ENCODE measurements around the gene SDR9C7.
"Not testable (repeated sequence)": the region's sequence is repeated elsewhere in the genome, so short reads cannot be mapped to it uniquely, and the experiment has no call there.

The SDR9C7 gene

DNA sequence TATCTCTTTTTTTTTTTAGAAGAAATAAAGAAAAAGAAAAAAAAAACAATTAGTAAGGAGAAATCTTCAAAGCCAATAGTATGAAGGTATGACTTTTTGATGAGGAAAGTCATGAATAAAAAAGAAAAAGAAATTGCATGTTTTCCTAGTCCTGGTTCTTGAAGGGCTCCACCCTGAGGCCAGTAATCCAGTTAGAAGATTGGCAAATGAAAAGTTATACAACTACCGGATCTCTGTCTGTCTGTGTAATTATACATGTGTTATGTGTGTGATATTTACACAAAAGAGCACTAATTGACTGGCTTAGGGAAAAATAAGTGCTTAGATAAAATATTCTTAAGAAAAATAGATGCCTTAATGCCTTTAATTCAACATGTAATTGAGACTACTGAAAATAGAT lies 28.4 kb downstream of the SDR9C7 start:
- no peaks in the 10 kb centered on the region for H3K9me3 ChIP-seq (ENCODE audit: control insufficient read depth, insufficient read depth, low read length)
- no peaks in the 10 kb centered on the region for H3K27me3 ChIP-seq (ENCODE audit: control insufficient read depth, insufficient read depth, low read length)
- H3K4me1 ChIP-seq (ENCODE audit: control insufficient read depth, insufficient read depth, low read length) = no peaks in the 10 kb centered on the region
- H3K9ac ChIP-seq (ENCODE audit: low read depth, low read length) = no peak overlapping the region
- H3K4me3 ChIP-seq (ENCODE audit: low read depth, low read length) = no peak overlapping the region
- no peaks in the 10 kb centered on the region for H3K36me3 ChIP-seq (ENCODE audit: control insufficient read depth, insufficient read depth, low read length)

DNA sequence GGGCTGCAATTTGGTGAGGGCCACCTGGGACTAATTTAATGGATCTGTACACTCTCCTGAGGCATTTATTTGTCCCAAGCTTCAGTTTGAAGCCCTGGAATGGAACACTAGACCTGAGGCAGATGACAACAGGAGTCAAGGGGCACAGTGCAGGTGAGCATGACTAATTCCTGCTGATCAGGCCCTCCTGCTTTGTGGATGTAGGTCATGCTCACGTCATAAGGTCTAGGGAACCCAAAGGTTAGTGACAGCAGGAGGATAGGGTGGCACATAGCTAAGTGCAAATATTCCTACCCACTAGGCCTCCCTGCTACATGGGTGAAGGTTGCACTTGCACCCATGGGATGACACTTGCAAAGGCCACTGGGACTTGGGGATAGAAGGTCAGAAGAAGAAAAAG lies 30.8 kb downstream of the SDR9C7 start:
- Histone ChIP-seq H3K36me3 (ENCODE audit: control insufficient read depth, insufficient read depth, low read length) (no peaks in the 10 kb centered on the region), H3K9ac (ENCODE audit: low read depth, low read length) (no peak overlapping the region), H3K9me3 (ENCODE audit: control insufficient read depth, insufficient read depth, low read length) (peaks cover 5% of the 10 kb centered on the region), H3K27me3 (ENCODE audit: control insufficient read depth, insufficient read depth, low read length) (no peaks in the 10 kb centered on the region), H3K4me1 (ENCODE audit: control insufficient read depth, insufficient read depth, low read length) (no peaks in the 10 kb centered on the region), H3K4me3 (ENCODE audit: low read depth, low read length) (no peak overlapping the region)

DNA sequence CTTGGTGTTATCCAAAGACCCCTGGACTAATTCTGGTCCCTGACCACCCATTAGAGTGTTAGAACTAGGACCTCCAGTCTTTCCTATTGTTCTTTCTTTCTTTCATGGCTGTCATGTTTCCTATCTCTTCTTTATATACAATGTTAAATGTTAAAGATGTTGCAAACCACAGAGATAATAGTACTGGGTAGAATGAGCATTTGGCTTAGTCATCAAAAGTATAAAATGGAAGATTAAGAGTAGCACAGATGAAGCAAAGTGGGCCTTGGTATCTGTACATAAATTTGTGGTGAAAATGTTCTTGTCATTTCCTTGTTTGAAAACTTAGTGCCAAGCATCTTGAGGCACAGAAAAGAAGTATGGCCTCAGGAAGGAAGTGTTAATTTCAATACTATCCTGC lies 32.9 kb downstream of the SDR9C7 start:
- H3K36me3 ChIP-seq (ENCODE audit: control insufficient read depth, insufficient read depth, low read length); H3K4me3 ChIP-seq (ENCODE audit: low read depth, low read length); H3K9me3 ChIP-seq (ENCODE audit: control insufficient read depth, insufficient read depth, low read length); H3K4me1 ChIP-seq (ENCODE audit: control insufficient read depth, insufficient read depth, low read length); H3K9ac ChIP-seq (ENCODE audit: low read depth, low read length); H3K27me3 ChIP-seq (ENCODE audit: control insufficient read depth, insufficient read depth, low read length): not testable (repeated sequence)

DNA sequence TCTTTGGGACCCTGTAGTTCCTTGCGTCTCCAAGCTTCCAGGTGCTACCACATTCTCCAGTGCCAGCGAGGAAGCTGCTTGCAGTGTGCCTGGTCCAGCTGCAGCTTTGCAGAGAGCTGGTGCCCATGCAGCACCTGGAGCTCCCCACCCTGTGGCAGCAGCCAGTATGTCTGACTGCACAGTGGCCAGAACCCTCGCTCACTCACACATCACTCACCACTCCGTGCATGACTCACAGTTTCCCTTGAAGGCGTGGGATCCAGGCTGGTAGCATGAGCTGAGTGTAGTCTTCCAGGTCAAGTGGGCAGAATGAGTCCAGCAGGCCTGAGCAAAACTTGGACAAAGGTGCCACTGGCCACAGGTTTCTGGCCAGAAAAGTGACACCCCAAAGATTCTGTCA lies 33.6 kb downstream of the SDR9C7 start:
- Histone ChIP-seq H3K27me3 (ENCODE audit: control insufficient read depth, insufficient read depth, low read length) (no peaks in the 10 kb centered on the region), H3K4me3 (ENCODE audit: low read depth, low read length) (no peak overlapping the region), H3K9ac (ENCODE audit: low read depth, low read length) (no peak overlapping the region), H3K9me3 (ENCODE audit: control insufficient read depth, insufficient read depth, low read length) (peaks cover 5% of the 10 kb centered on the region), H3K36me3 (ENCODE audit: control insufficient read depth, insufficient read depth, low read length) (no peaks in the 10 kb centered on the region), H3K4me1 (ENCODE audit: control insufficient read depth, insufficient read depth, low read length) (no peaks in the 10 kb centered on the region)

DNA sequence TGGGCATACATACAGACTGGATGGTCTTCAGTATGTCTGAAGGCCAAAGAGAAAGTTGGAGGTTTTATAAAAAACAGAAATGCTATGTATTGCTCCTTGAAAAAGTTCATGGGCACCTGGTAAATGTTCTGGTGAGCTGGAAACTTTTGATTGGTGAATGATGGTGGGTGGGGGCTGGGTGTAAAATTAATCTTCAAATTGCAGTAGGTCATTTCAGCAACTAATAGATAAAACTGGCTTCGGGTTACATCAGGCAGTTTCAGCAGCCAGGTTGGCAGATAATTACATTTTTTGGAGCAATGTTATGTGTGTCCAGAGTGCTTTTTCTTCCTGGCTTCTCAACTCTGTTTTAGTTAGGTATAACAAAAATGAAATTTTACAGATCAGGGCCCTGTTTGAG lies 35.3 kb downstream of the SDR9C7 start:
- Histone ChIP-seq H3K9me3 (ENCODE audit: control insufficient read depth, insufficient read depth, low read length) (peaks cover 5% of the 10 kb centered on the region), H3K4me3 (ENCODE audit: low read depth, low read length) (no peak overlapping the region), H3K9ac (ENCODE audit: low read depth, low read length) (no peak overlapping the region), H3K27me3 (ENCODE audit: control insufficient read depth, insufficient read depth, low read length) (no peaks in the 10 kb centered on the region), H3K4me1 (ENCODE audit: control insufficient read depth, insufficient read depth, low read length) (no peaks in the 10 kb centered on the region), H3K36me3 (ENCODE audit: control insufficient read depth, insufficient read depth, low read length) (no peaks in the 10 kb centered on the region)

DNA sequence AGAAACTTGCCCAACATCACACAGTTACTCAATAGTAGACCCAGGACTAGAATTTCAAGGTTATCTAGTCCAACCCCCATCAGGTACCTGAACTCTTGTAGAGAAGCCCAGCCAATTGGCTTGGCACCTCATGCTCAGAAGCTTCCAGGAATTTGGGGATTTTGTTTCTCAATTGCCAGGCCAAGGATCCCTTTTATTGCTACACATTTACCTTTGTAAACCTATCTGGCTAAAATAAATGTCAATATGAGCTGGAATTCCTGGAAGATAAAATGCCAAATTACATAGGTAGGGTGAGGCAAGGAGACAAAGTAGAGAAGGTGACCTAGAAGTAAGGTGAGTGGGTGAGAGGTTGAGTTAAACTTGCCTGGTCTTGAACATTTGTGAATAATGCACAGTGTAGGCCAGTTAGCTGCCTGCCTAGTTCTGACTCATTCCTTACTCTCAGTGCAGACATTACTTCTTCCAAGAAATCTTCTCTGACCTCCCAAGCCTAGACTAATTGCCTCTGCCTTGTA lies 36.3 kb downstream of the SDR9C7 start:
- Histone ChIP-seq H3K4me1 (ENCODE audit: control insufficient read depth, insufficient read depth, low read length) (no peaks in the 10 kb centered on the region), H3K36me3 (ENCODE audit: control insufficient read depth, insufficient read depth, low read length) (no peaks in the 10 kb centered on the region), H3K9me3 (ENCODE audit: control insufficient read depth, insufficient read depth, low read length) (peaks cover 5% of the 10 kb centered on the region), H3K9ac (ENCODE audit: low read depth, low read length) (no peak overlapping the region), H3K4me3 (ENCODE audit: low read depth, low read length) (no peak overlapping the region), H3K27me3 (ENCODE audit: control insufficient read depth, insufficient read depth, low read length) (no peaks in the 10 kb centered on the region)

DNA sequence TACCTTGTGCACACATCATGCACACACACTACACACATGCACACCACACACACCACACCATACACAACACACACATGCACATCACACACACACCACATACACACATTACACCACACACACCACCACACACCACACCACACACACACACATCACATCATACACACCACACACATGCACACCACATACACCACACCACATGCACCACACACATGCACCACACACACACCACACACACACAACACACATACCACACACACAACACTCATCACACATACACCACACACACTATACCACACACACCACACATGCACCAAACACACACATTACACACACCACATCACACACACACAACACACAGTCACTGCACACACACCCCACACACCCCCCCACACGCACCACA lies 38.1 kb downstream of the SDR9C7 start:
- H3K4me3 ChIP-seq (ENCODE audit: low read depth, low read length) = no peak overlapping the region
- H3K9ac ChIP-seq (ENCODE audit: low read depth, low read length) = no peak overlapping the region
- H3K4me1 ChIP-seq (ENCODE audit: control insufficient read depth, insufficient read depth, low read length) = no peaks in the 10 kb centered on the region
- H3K36me3 ChIP-seq (ENCODE audit: control insufficient read depth, insufficient read depth, low read length) = no peaks in the 10 kb centered on the region
- no peaks in the 10 kb centered on the region for H3K27me3 ChIP-seq (ENCODE audit: control insufficient read depth, insufficient read depth, low read length)
- H3K9me3 ChIP-seq (ENCODE audit: control insufficient read depth, insufficient read depth, low read length) = peaks cover 5% of the 10 kb centered on the region

DNA sequence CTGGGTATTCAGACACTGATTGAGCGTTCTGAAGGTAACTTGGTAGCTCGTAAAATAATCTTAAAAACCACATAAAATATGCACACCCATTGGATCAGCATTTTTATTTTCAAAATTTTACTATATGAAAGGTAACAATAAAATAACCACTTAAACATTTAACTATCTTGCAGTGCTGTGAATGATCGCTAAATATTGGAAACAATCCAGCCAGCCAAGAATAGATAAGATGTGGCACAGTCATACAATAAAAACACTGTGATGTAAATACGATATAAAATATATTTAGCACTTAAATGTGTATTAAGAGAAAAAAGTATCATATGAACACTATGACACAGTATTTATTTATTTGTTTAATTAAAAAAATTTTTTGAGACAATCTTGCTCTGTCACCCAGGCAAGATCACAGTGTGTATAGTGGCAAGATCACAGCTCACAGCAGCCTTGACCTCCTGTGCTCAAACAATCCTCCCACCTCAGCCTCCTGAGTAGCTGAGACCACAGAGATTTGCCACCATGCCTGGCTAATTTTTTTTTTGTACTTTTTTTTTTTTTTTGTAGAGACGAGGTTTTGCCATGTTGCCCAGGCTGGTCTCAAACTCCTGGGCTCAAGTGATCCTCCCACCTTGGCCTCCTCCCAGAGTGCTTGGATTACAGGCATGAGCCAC lies 39.4 kb downstream of the SDR9C7 start:
- Histone ChIP-seq H3K36me3 (ENCODE audit: control insufficient read depth, insufficient read depth, low read length) (no peaks in the 10 kb centered on the region), H3K4me1 (ENCODE audit: control insufficient read depth, insufficient read depth, low read length) (no peaks in the 10 kb centered on the region), H3K9ac (ENCODE audit: low read depth, low read length) (no peak overlapping the region), H3K4me3 (ENCODE audit: low read depth, low read length) (no peak overlapping the region), H3K9me3 (ENCODE audit: control insufficient read depth, insufficient read depth, low read length) (no peaks in the 10 kb centered on the region), H3K27me3 (ENCODE audit: control insufficient read depth, insufficient read depth, low read length) (no peaks in the 10 kb centered on the region)

DNA sequence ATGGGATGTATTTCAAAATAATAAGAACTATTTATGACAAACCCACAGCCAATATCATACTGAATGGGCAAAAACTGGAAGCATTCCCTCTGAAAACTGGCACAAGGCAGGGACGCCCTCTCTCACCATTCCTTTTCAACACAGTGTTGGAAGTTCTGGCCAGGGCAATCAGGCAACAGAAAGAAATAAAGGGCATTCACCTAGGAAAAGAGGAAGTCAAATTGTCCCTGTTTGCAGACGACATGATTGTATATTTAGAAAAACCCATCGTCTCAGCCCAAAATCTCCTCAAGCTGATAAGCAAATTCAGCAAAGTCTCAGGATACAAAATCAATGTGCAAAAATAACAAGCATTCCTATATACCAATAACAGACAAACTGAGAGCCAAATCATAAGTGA lies 42.3 kb downstream of the SDR9C7 start:
- H3K4me1 ChIP-seq (ENCODE audit: control insufficient read depth, insufficient read depth, low read length); H3K9ac ChIP-seq (ENCODE audit: low read depth, low read length); H3K9me3 ChIP-seq (ENCODE audit: control insufficient read depth, insufficient read depth, low read length); H3K36me3 ChIP-seq (ENCODE audit: control insufficient read depth, insufficient read depth, low read length); H3K4me3 ChIP-seq (ENCODE audit: low read depth, low read length); H3K27me3 ChIP-seq (ENCODE audit: control insufficient read depth, insufficient read depth, low read length): not testable (repeated sequence)

DNA sequence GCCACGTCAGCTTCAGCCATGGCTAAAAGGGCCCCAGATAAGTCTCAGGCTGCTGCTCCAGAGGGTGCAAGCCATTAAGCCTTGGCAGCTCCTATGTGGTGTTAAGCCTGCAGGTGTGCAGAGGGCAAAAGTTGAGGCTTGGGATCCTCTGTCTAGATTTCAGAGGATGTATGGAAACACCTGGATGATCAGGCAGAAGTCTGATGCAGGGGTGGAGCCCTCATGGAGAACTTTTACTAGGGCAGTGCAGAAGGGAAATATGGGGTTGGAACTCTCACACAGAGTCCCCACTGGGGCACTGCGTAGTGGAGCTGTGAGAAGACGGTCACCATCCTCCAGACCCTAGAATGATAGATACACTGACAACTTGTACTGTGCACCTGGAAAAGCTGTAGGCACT lies 47.9 kb downstream of the SDR9C7 start:
- H3K4me1 ChIP-seq (ENCODE audit: control insufficient read depth, insufficient read depth, low read length) = no peaks in the 10 kb centered on the region
- H3K36me3 ChIP-seq (ENCODE audit: control insufficient read depth, insufficient read depth, low read length) = no peaks in the 10 kb centered on the region
- H3K9ac ChIP-seq (ENCODE audit: low read depth, low read length) = no peak overlapping the region
- H3K4me3 ChIP-seq (ENCODE audit: low read depth, low read length) = no peak overlapping the region
- H3K9me3 ChIP-seq (ENCODE audit: control insufficient read depth, insufficient read depth, low read length) = peaks cover 3% of the 10 kb centered on the region
- no peaks in the 10 kb centered on the region for H3K27me3 ChIP-seq (ENCODE audit: control insufficient read depth, insufficient read depth, low read length)

DNA sequence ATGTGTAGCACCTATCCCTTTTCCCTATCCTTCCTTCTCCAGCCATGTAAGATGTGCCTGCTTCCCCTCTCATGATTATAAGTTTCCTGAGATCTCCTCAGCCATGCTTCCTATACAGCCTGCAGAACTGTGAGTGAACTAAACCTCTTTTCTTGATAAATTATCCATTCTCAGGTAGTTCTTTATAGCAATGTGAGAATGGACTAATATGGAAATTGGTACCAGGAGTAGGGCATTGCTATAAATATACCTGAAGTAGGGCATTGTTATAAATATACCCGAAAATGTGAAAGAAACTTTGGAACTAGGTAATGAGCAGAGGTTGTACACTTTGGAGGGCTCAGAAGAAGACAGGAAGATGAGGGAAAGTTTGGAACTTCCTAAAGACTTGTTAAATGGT lies 48.9 kb downstream of the SDR9C7 start:
- H3K9ac ChIP-seq (ENCODE audit: low read depth, low read length) = no peak overlapping the region
- no peaks in the 10 kb centered on the region for H3K36me3 ChIP-seq (ENCODE audit: control insufficient read depth, insufficient read depth, low read length)
- no peaks in the 10 kb centered on the region for H3K27me3 ChIP-seq (ENCODE audit: control insufficient read depth, insufficient read depth, low read length)
- H3K4me3 ChIP-seq (ENCODE audit: low read depth, low read length) = no peak overlapping the region
- H3K9me3 ChIP-seq (ENCODE audit: control insufficient read depth, insufficient read depth, low read length) = peaks cover 3% of the 10 kb centered on the region
- H3K4me1 ChIP-seq (ENCODE audit: control insufficient read depth, insufficient read depth, low read length) = no peaks in the 10 kb centered on the region

DNA sequence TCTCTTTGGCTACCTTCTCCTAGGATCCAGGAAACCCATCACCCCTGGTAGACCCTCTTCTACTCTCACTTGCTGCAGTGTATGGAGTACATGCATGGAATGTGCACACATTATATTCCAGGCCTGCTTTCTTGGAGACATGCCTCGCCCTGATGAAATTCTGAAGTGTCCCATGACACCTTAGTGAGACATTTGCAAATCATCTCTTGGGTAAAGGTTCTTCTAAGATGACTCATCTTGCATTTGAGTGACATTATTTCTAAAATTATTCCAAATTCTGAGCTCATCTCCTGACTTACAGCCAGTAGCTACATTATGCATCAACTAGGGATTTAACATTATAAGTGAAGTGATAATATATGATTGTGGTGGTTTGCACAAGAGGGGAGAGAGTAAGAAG lies 49.8 kb downstream of the SDR9C7 start:
- H3K4me3 ChIP-seq (ENCODE audit: low read depth, low read length) = no peak overlapping the region
- H3K27me3 ChIP-seq (ENCODE audit: control insufficient read depth, insufficient read depth, low read length) = no peaks in the 10 kb centered on the region
- no peaks in the 10 kb centered on the region for H3K4me1 ChIP-seq (ENCODE audit: control insufficient read depth, insufficient read depth, low read length)
- no peaks in the 10 kb centered on the region for H3K36me3 ChIP-seq (ENCODE audit: control insufficient read depth, insufficient read depth, low read length)
- peaks cover 3% of the 10 kb centered on the region for H3K9me3 ChIP-seq (ENCODE audit: control insufficient read depth, insufficient read depth, low read length)
- H3K9ac ChIP-seq (ENCODE audit: low read depth, low read length) = no peak overlapping the region

All from iPS-15b (cell line).